Measurements from ENCODE around the gene UBE2L3.

DNA sequence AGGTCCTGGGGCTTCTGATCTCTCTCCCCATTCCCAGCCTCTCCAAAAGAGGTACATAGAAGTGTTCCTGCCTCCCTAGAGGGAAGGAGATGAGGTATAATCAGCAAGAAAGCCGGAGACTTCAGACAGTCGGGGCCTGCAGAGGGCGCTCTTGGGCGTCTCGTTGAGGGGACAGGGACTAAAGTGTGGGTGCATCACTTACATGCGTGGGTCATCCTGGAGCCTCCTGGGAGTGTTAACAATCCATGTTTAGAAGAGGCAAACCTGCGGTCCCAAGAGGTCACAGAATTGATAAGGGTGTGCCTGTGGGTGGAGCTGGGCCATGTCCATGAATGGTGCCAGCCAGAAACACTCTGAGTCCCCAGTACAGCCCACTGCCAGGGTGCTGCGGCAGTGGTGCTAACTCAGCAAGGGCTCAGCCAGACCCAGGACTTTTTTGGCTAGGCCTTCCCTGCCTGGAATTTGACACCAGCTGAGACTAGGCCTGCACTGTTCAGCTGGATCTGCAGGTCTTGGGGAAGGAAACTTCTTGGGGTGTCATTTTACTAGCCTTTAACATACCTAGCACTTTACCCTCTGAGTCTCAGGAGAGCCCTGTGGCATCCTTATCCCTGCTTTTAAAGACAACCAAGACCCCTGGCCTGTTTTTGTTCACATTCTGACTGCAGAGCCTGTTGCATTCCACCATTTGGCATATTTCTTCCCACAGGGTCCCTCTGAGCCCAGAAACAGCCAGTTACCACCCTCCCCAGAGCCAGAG, 56.8 kb downstream of the UBE2L3 start:
- TF ChIP-seq POLR2AphosphoS5 (IDR thresholded peaks at IDR 0.05; ENCODE audit: low read depth, low read length) (no peak), RFX5 (IDR thresholded peaks at IDR 0.05; ENCODE audit: low read length) (no peak)
- TF ChIP-seq, protein P1, sequence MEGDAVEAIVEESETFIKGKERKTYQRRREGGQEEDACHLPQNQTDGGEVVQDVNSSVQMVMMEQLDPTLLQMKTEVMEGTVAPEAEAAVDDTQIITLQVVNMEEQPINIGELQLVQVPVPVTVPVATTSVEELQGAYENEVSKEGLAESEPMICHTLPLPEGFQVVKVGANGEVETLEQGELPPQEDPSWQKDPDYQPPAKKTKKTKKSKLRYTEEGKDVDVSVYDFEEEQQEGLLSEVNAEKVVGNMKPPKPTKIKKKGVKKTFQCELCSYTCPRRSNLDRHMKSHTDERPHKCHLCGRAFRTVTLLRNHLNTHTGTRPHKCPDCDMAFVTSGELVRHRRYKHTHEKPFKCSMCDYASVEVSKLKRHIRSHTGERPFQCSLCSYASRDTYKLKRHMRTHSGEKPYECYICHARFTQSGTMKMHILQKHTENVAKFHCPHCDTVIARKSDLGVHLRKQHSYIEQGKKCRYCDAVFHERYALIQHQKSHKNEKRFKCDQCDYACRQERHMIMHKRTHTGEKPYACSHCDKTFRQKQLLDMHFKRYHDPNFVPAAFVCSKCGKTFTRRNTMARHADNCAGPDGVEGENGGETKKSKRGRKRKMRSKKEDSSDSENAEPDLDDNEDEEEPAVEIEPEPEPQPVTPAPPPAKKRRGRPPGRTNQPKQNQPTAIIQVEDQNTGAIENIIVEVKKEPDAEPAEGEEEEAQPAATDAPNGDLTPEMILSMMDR (IDR thresholded peaks at IDR 0.05), result peak; percentile 73
